Thoracic aorta (tissue), 2 donors: ENCODE measurements around the gene BCAR3. TPM values are rescaled to one million over a fixed set of nuclear protein-coding genes. Genes with fewer than 3 reads are reported as not detected.

Source experiments
- ATAC-seq: fragments of 150-250 bp; one replicate; pipeline ENCODE4 v1.8.0; 2017; ENCODE audit warnings: low read depth; ENCODE audit not compliant: insufficient number of reproducible peaks, low FRiP score
- DNase-seq: peaks from one replicate; pipeline ENCODE4 v3.0.0-alpha.2; 2020; ENCODE audit warnings: low spot score
- H3K27ac ChIP-seq, 2 donors: fragments of 200-600 bp; sonication (generic); 1 replicate in 1 of 2; 2 replicates in 1 of 2; pipeline ENCODE4 v1.5.1; 2016; ENCODE audit warnings: mild to moderate bottlenecking in 2 of 2, moderate library complexity in 2 of 2
- H3K27me3 ChIP-seq: fragments of 200-600 bp; sonication (generic); replicated peaks from 2 replicates; pipeline ENCODE4 v1.6.0; 2016; ENCODE audit warnings: mild to moderate bottlenecking; ENCODE audit not compliant: insufficient read depth
- H3K36me3 ChIP-seq: fragments of 200-600 bp; sonication (generic); one replicate; pipeline ENCODE4 v1.5.1; 2016
- H3K4me1 ChIP-seq, 2 donors: fragments of 200-600 bp; sonication (generic); 1 replicate in 1 of 2; 2 replicates in 1 of 2; pipeline versions ENCODE4 v1.5.1 to v1.6.0; 2016; ENCODE audit warnings: low read depth in 2 of 2, mild to moderate bottlenecking in 1 of 2; ENCODE audit not compliant: control insufficient read depth in 1 of 2
- H3K4me3 ChIP-seq: fragments of 200-600 bp; sonication (generic); 2 replicates; pipeline ENCODE4 v1.5.1; 2016; ENCODE audit warnings: mild to moderate bottlenecking
- H3K9me3 ChIP-seq: fragments of 200-600 bp; sonication (generic); 2 replicates; pipeline ENCODE4 v1.5.1; 2016
- CTCF ChIP-seq: fragments of 200-600 bp; sonication (generic); IDR thresholded peaks from one replicate; pipeline ENCODE4 v1.5.1; 2019; ENCODE audit warnings: antibody characterized with exemption
- total RNA-seq, 2 donors: library from RNA; depleted of rRNA; stranded (reverse); fragments of >200 nt; gene quantifications; one replicate each; pipeline versions ENCODE4 v1.1.0 to v1.2.3, GENCODE V29; 2016

The BCAR3 gene
- total RNA-seq, 2 donors from 2014 or later: 26.7 to 36.3 TPM

GRCh38 chr1:93680076-93680419, 1.6 kb downstream of the BCAR3 start:
- TF ChIP-seq CTCF: no peak
- H3K36me3 ChIP-seq: no peaks in the 10 kb centered on the region
- no peaks in the 10 kb centered on the region for H3K27me3 ChIP-seq
- H3K4me1 ChIP-seq: peaks cover 14 to 34% of the 10 kb centered on the region in 2 donors
- peak overlapping the region; percentile 83 to 92 for H3K27ac ChIP-seq
- no peaks in the 10 kb centered on the region for H3K9me3 ChIP-seq
- ATAC-seq (no peak), DNase-seq (no peak)
- peak overlapping the region; percentile 89 for H3K4me3 ChIP-seq

GRCh38 chr1:93679546-93679945, 2.1 kb downstream of the BCAR3 start:
- H3K4me3 ChIP-seq: peak overlapping the region; percentile 89
- H3K36me3 ChIP-seq: no peaks in the 10 kb centered on the region
- no peaks in the 10 kb centered on the region for H3K27me3 ChIP-seq
- peak overlapping the region; percentile 83 to 92 for H3K27ac ChIP-seq
- no peak for DNase-seq
- H3K9me3 ChIP-seq: no peaks in the 10 kb centered on the region
- no peak for TF ChIP-seq CTCF
- peaks cover 19 to 40% of the 10 kb centered on the region in 2 donors for H3K4me1 ChIP-seq
- ATAC-seq: no peak

- H3K27me3 ChIP-seq: no peaks in the 10 kb centered on the region
- no peaks in the 10 kb centered on the region for H3K36me3 ChIP-seq
- H3K4me3 ChIP-seq: no peak overlapping the region
- TF ChIP-seq CTCF: no peak
- no peaks in the 10 kb centered on the region for H3K9me3 ChIP-seq
- peaks cover 20 to 44% of the 10 kb centered on the region in 2 donors for H3K4me1 ChIP-seq
- H3K27ac ChIP-seq: peak overlapping the region; percentile 83 to 92
- ATAC-seq (no peak), DNase-seq (no peak)
Measured at GRCh38 chr1:93678946-93679480, 2.6 kb downstream of the BCAR3 start.

GRCh38 chr1:93678491-93678890, 3.1 kb downstream of the BCAR3 start:
- Histone ChIP-seq H3K9me3 (no peaks in the 10 kb centered on the region), H3K4me1 (peaks cover 23 to 49% of the 10 kb centered on the region in 2 donors), H3K27ac (no peak overlapping the region), H3K4me3 (no peak overlapping the region), H3K27me3 (no peaks in the 10 kb centered on the region), H3K36me3 (no peaks in the 10 kb centered on the region)
- ATAC-seq: no peak
- no peak for DNase-seq
- no peak for TF ChIP-seq CTCF

- Histone ChIP-seq H3K4me3 (no peak overlapping the region), H3K4me1 (peaks cover 31 to 57% of the 10 kb centered on the region in 2 donors), H3K36me3 (no peaks in the 10 kb centered on the region), H3K9me3 (no peaks in the 10 kb centered on the region), H3K27me3 (no peaks in the 10 kb centered on the region), H3K27ac (no peak overlapping the region)
- no peak for DNase-seq
- no peak for ATAC-seq
- no peak for TF ChIP-seq CTCF
Measured at GRCh38 chr1:93677729-93678128, 3.9 kb downstream of the BCAR3 start.
